Effector memory CD4-positive, alpha-beta T cell (primary cell): ENCODE measurements around the gene KCTD17.
A peak's percentile ranks its signal among the peaks of the same experiment; 100 is the strongest.

Experiments used
- DNase-seq, 3 donors: peaks; one replicate each; pipeline ENCODE4 v3.0.0-alpha.2; 2020
- H3K27ac ChIP-seq: 2 replicates; pipeline ENCODE4 v1.7.0; 2013; ENCODE audit warnings: mild to moderate bottlenecking, low read length, moderate library complexity; ENCODE audit not compliant: insufficient read depth, poor library complexity, severe bottlenecking
- H3K27me3 ChIP-seq: replicated peaks from 2 replicates; pipeline ENCODE4 v1.7.0; 2013; ENCODE audit warnings: mild to moderate bottlenecking, low read length; ENCODE audit not compliant: insufficient read depth, control insufficient read depth, poor library complexity, severe bottlenecking
- H3K36me3 ChIP-seq: 2 replicates; pipeline ENCODE4 v1.7.0; 2013; ENCODE audit warnings: mild to moderate bottlenecking, low read length, moderate library complexity; ENCODE audit not compliant: control insufficient read depth, insufficient read depth
- H3K4me1 ChIP-seq: 2 replicates; pipeline ENCODE4 v1.7.0; 2013; ENCODE audit warnings: low read length, mild to moderate bottlenecking; ENCODE audit not compliant: control insufficient read depth, insufficient read depth, poor library complexity, severe bottlenecking
- H3K4me3 ChIP-seq: 2 replicates; pipeline ENCODE4 v1.7.0; 2013; ENCODE audit warnings: low read length, low read depth, mild to moderate bottlenecking; ENCODE audit not compliant: insufficient read depth, poor library complexity, severe bottlenecking
- H3K9me3 ChIP-seq: 2 replicates; pipeline ENCODE4 v1.7.0; 2013; ENCODE audit warnings: mild to moderate bottlenecking, low read length, moderate library complexity; ENCODE audit not compliant: control insufficient read depth

The KCTD17 gene

GRCh38 chr22:37019309-37020191, 32.0 kb upstream of the KCTD17 start, which contains the start of the genes MPST and TST:
TSS of gene MPST (plus strand) at chr22:37019742. CDS start at chr22:37019837, 95 bp downstream.
TSS of gene TST (minus strand) at chr22:37019447. CDS start at chr22:37018732, 715 bp downstream.
- H3K4me1 ChIP-seq, result peaks cover 8% of the 10 kb centered on the region
- no peaks in the 10 kb centered on the region for H3K36me3 ChIP-seq
- H3K27ac ChIP-seq, result no peak within 1 kb of the TSS
- H3K27me3 ChIP-seq, result no peaks in the 10 kb centered on the region
- no peaks in the 10 kb centered on the region for H3K9me3 ChIP-seq
- H3K4me3 ChIP-seq, result peak within 1 kb of the TSS; percentile 80
- DNase-seq, result peak in 1 of 3 donors; percentile 15

GRCh38 chr22:37020192-37020479, 31.4 kb upstream of the KCTD17 start:
- Histone ChIP-seq H3K4me1 (peaks cover 8% of the 10 kb centered on the region), H3K27ac (no peak overlapping the region), H3K4me3 (peak overlapping the region; percentile 80), H3K36me3 (no peaks in the 10 kb centered on the region), H3K27me3 (no peaks in the 10 kb centered on the region), H3K9me3 (no peaks in the 10 kb centered on the region)
- no peak for DNase-seq

GRCh38 chr22:37021041-37021440, 30.5 kb upstream of the KCTD17 start:
- no peaks in the 10 kb centered on the region for H3K27me3 ChIP-seq
- no peak overlapping the region for H3K4me3 ChIP-seq
- no peak overlapping the region for H3K27ac ChIP-seq
- peaks cover 8% of the 10 kb centered on the region for H3K4me1 ChIP-seq
- DNase-seq, result no peak
- no peaks in the 10 kb centered on the region for H3K36me3 ChIP-seq
- H3K9me3 ChIP-seq, result no peaks in the 10 kb centered on the region

GRCh38 chr22:37021710-37022482, 29.6 kb upstream of the KCTD17 start:
- Histone ChIP-seq H3K27ac (no peak overlapping the region), H3K4me3 (no peak overlapping the region), H3K36me3 (no peaks in the 10 kb centered on the region), H3K4me1 (peaks cover 8% of the 10 kb centered on the region), H3K27me3 (no peaks in the 10 kb centered on the region), H3K9me3 (no peaks in the 10 kb centered on the region)
- peak in 2 of 3 donors; percentile 27 to 37 for DNase-seq

GRCh38 chr22:37022483-37023337, 28.8 kb upstream of the KCTD17 start:
- H3K27me3 ChIP-seq, result no peaks in the 10 kb centered on the region
- H3K9me3 ChIP-seq, result no peaks in the 10 kb centered on the region
- H3K36me3 ChIP-seq, result no peaks in the 10 kb centered on the region
- H3K4me1 ChIP-seq, result peaks cover 8% of the 10 kb centered on the region
- DNase-seq, result no peak
- no peak overlapping the region for H3K4me3 ChIP-seq
- no peak overlapping the region for H3K27ac ChIP-seq

- Histone ChIP-seq H3K9me3 (no peaks in the 10 kb centered on the region), H3K4me1 (peaks cover 5% of the 10 kb centered on the region), H3K27me3 (no peaks in the 10 kb centered on the region), H3K4me3 (no peak overlapping the region), H3K36me3 (no peaks in the 10 kb centered on the region), H3K27ac (no peak overlapping the region)
- no peak for DNase-seq
These were observed 27.7 kb upstream of the KCTD17 start for GRCh38 chr22:37023743-37024338.

- no peak for DNase-seq
- Histone ChIP-seq H3K27ac (no peak overlapping the region), H3K4me3 (no peak overlapping the region), H3K27me3 (no peaks in the 10 kb centered on the region), H3K36me3 (no peaks in the 10 kb centered on the region), H3K4me1 (peaks cover 3% of the 10 kb centered on the region), H3K9me3 (no peaks in the 10 kb centered on the region)
These were observed 27.0 kb upstream of the KCTD17 start for GRCh38 chr22:37024339-37025157.

GRCh38 chr22:37025500-37026070, 26.0 kb upstream of the KCTD17 start:
- no peak for DNase-seq
- H3K27ac ChIP-seq, result no peak overlapping the region
- no peaks in the 10 kb centered on the region for H3K36me3 ChIP-seq
- H3K4me3 ChIP-seq, result no peak overlapping the region
- no peaks in the 10 kb centered on the region for H3K27me3 ChIP-seq
- H3K9me3 ChIP-seq, result no peaks in the 10 kb centered on the region
- H3K4me1 ChIP-seq, result no peaks in the 10 kb centered on the region
